ENCODE results near the gene CCDC32. TPM values are rescaled to one million over a fixed set of nuclear protein-coding genes. Genes with fewer than 3 reads are reported as not detected.
"Not testable (repeated sequence)": the region's sequence is repeated elsewhere in the genome, so short reads cannot be mapped to it uniquely, and the experiment has no call there.

The CCDC32 gene
- polyA plus RNA-seq, 1 donor: 36.0 TPM

- Histone ChIP-seq H3K9me3 (ENCODE audit: control insufficient read depth, low read depth, low read length) (no peaks in the 10 kb centered on the region), H3K4me3 (ENCODE audit: low read length) (peak overlapping the region; percentile 78), H3K27ac (ENCODE audit: low read length) (peak overlapping the region; percentile 89), H3K27me3 (ENCODE audit: control insufficient read depth, insufficient read depth, low read length) (no peaks in the 10 kb centered on the region), H3K4me1 (ENCODE audit: control insufficient read depth, insufficient read depth, low read length) (peaks cover 9% of the 10 kb centered on the region), H3K36me3 (ENCODE audit: control insufficient read depth, insufficient read depth, low read length) (no peaks in the 10 kb centered on the region)
- no CpG with 5 or more reads among the region's 31 CpGs for WGBS (ENCODE audit: insufficient coverage, low lambda C conversion rate)
- DNase-seq: peak in 1 of 2 donors; percentile 34
Measured at GRCh38 chr15:40594429-40594836, 29.6 kb upstream of the CCDC32 start.

- peak; percentile 96 to 98 for DNase-seq
- Histone ChIP-seq H3K27me3 (ENCODE audit: control insufficient read depth, insufficient read depth, low read length) (no peaks in the 10 kb centered on the region), H3K9me3 (ENCODE audit: control insufficient read depth, low read depth, low read length) (no peaks in the 10 kb centered on the region), H3K4me3 (ENCODE audit: low read length) (peak within 1 kb of the TSS; percentile 78), H3K4me1 (ENCODE audit: control insufficient read depth, insufficient read depth, low read length) (peaks cover 9% of the 10 kb centered on the region), H3K36me3 (ENCODE audit: control insufficient read depth, insufficient read depth, low read length) (no peaks in the 10 kb centered on the region), H3K27ac (ENCODE audit: low read length) (peak within 1 kb of the TSS; percentile 89)
- WGBS (ENCODE audit: insufficient coverage, low lambda C conversion rate): 16% methylated on average over 7 of the region's 41 CpGs
Measured at GRCh38 chr15:40593588-40594428, 29.0 kb upstream of the CCDC32 start, which contains the start of gene KNL1. Gene KNL1, plus strand, starts transcription at chr15:40594249. Its CDS starts 8,683 bp downstream, at chr15:40602932.

DNA sequence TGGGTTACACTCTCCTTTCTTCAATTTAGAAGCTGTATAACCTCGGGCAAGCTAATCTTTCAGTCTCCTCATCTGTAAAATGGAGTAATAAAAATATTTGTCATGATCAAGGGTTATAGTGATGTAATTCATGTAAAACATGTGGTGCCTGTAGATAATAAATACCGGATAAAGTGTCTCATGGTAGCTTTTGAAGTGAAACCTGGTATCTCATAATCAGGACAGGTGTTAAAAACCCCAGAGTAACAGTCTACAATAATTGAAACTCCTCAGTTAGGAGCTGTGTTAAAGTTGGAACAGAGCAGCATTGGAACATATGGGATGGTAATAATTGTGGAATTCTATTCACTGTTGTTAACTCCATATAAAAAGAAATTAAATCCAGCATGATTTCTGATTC, 28.3 kb upstream of the CCDC32 start:
- peak in 1 of 2 donors; percentile 44 for DNase-seq
- H3K4me3 ChIP-seq (ENCODE audit: low read length): no peak overlapping the region
- no peaks in the 10 kb centered on the region for H3K36me3 ChIP-seq (ENCODE audit: control insufficient read depth, insufficient read depth, low read length)
- WGBS (ENCODE audit: insufficient coverage, low lambda C conversion rate): 0% methylated on average over 1 of the region's 2 CpGs
- H3K27me3 ChIP-seq (ENCODE audit: control insufficient read depth, insufficient read depth, low read length): no peaks in the 10 kb centered on the region
- H3K4me1 ChIP-seq (ENCODE audit: control insufficient read depth, insufficient read depth, low read length): peaks cover 9% of the 10 kb centered on the region
- peak overlapping the region; percentile 9 for H3K27ac ChIP-seq (ENCODE audit: low read length)
- H3K9me3 ChIP-seq (ENCODE audit: control insufficient read depth, low read depth, low read length): no peaks in the 10 kb centered on the region

- Histone ChIP-seq H3K4me3 (ENCODE audit: low read length) (peak overlapping the region; percentile 17), H3K4me1 (ENCODE audit: control insufficient read depth, insufficient read depth, low read length) (peaks cover 9% of the 10 kb centered on the region), H3K36me3 (ENCODE audit: control insufficient read depth, insufficient read depth, low read length) (no peaks in the 10 kb centered on the region), H3K27me3 (ENCODE audit: control insufficient read depth, insufficient read depth, low read length) (no peaks in the 10 kb centered on the region), H3K27ac (ENCODE audit: low read length) (peak overlapping the region; percentile 65), H3K9me3 (ENCODE audit: control insufficient read depth, low read depth, low read length) (no peaks in the 10 kb centered on the region)
- no CpG with 5 or more reads among the region's 8 CpGs for WGBS (ENCODE audit: insufficient coverage, low lambda C conversion rate)
- DNase-seq: peak; percentile 14 to 62
Measured at GRCh38 chr15:40591389-40591788, 26.5 kb upstream of the CCDC32 start.

GRCh38 chr15:40590667-40591050, 25.8 kb upstream of the CCDC32 start:
- WGBS (ENCODE audit: insufficient coverage, low lambda C conversion rate): no CpG with 5 or more reads among the region's 12 CpGs
- Histone ChIP-seq H3K4me3 (ENCODE audit: low read length) (peak overlapping the region; percentile 27), H3K27me3 (ENCODE audit: control insufficient read depth, insufficient read depth, low read length) (no peaks in the 10 kb centered on the region), H3K27ac (ENCODE audit: low read length) (peak overlapping the region; percentile 65), H3K36me3 (ENCODE audit: control insufficient read depth, insufficient read depth, low read length) (no peaks in the 10 kb centered on the region), H3K9me3 (ENCODE audit: control insufficient read depth, low read depth, low read length) (no peaks in the 10 kb centered on the region), H3K4me1 (ENCODE audit: control insufficient read depth, insufficient read depth, low read length) (peaks cover 9% of the 10 kb centered on the region)
- DNase-seq: peak in 1 of 2 donors; percentile 64

DNA sequence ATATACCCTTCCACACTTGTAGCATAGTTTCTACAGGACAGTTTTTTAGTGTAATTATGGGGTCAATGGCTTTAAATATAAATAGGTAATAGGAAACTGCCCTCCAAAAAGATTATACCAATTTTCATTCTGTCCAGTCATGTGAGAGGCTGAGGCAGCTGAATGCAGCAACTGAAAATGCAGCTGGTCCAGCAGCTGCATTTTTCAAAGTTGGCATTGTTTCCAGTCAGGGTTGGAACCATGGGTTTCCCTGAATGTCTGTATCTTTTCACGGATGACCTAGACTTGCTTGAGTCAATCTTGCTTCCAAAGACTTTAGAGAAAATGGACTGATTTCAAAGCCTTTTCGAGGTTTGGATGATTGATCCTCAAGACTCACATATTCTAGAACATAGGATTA, 19.3 kb upstream of the CCDC32 start:
- DNase-seq: no peak
- no peaks in the 10 kb centered on the region for H3K9me3 ChIP-seq (ENCODE audit: control insufficient read depth, low read depth, low read length)
- no peak overlapping the region for H3K4me3 ChIP-seq (ENCODE audit: low read length)
- no peaks in the 10 kb centered on the region for H3K36me3 ChIP-seq (ENCODE audit: control insufficient read depth, insufficient read depth, low read length)
- H3K27ac ChIP-seq (ENCODE audit: low read length): no peak overlapping the region
- H3K4me1 ChIP-seq (ENCODE audit: control insufficient read depth, insufficient read depth, low read length): no peaks in the 10 kb centered on the region
- no peaks in the 10 kb centered on the region for H3K27me3 ChIP-seq (ENCODE audit: control insufficient read depth, insufficient read depth, low read length)
- 100% methylated on average over 1 of the region's 2 CpGs for WGBS (ENCODE audit: insufficient coverage, low lambda C conversion rate)

DNA sequence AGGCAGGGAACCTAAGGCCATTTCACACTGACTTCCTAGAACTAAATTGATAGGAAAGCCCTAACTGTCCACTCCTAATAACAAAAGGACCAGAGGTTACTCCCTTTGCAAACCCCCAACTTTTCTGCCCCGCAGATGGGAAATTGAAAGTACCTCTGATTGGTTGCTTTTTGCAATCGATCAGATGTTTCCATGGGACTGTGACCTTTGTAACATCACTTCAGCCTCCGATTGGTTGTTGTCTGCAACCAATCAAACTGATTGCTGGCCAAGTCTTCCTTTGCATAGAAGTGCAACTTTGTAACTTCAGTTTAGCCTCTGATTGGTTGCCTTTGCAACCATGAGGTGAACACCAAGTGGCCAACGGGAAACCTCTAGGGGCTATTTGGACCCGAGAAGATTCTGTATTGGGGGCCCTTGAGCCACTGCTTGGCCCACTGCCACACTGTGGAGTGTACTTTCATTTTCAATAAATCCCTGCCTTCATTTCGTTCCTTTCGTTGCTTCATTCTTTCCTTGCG, 17.9 kb upstream of the CCDC32 start:
- peak overlapping the region; percentile 28 for H3K4me3 ChIP-seq (ENCODE audit: low read length)
- 100% methylated on average over 1 of the region's 8 CpGs for WGBS (ENCODE audit: insufficient coverage, low lambda C conversion rate)
- no peak overlapping the region for H3K27ac ChIP-seq (ENCODE audit: low read length)
- H3K36me3 ChIP-seq (ENCODE audit: control insufficient read depth, insufficient read depth, low read length): no peaks in the 10 kb centered on the region
- no peaks in the 10 kb centered on the region for H3K9me3 ChIP-seq (ENCODE audit: control insufficient read depth, low read depth, low read length)
- no peaks in the 10 kb centered on the region for H3K27me3 ChIP-seq (ENCODE audit: control insufficient read depth, insufficient read depth, low read length)
- peak in 1 of 2 donors; percentile 24 for DNase-seq
- no peaks in the 10 kb centered on the region for H3K4me1 ChIP-seq (ENCODE audit: control insufficient read depth, insufficient read depth, low read length)

GRCh38 chr15:40581796-40582195, 17.0 kb upstream of the CCDC32 start:
- not testable (repeated sequence) for H3K9me3 ChIP-seq (ENCODE audit: control insufficient read depth, low read depth, low read length); H3K27ac ChIP-seq (ENCODE audit: low read length); DNase-seq; H3K36me3 ChIP-seq (ENCODE audit: control insufficient read depth, insufficient read depth, low read length); H3K4me3 ChIP-seq (ENCODE audit: low read length); H3K27me3 ChIP-seq (ENCODE audit: control insufficient read depth, insufficient read depth, low read length); H3K4me1 ChIP-seq (ENCODE audit: control insufficient read depth, insufficient read depth, low read length)
- WGBS (ENCODE audit: insufficient coverage, low lambda C conversion rate): no CpG with 5 or more reads among the region's 2 CpGs

DNA sequence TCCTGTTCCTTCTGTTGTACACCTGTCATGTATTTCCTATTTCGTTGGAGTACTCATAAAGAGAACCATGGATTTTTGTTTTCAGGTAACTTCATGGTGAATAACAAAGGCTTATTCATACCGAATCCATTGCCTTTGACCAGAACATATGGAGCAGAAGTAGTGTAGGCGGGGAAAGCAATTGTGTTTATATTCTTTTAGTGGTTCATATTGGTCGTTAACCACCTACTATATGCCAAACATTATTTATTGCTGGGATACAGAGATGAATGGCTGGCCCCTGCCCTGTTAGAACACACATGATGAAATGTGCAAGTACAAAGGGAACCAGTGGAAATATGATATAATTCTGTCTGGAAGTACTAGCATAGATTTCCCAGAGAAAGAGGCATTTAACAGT, 14.1 kb upstream of the CCDC32 start:
- WGBS (ENCODE audit: insufficient coverage, low lambda C conversion rate): 57% methylated on average over 3 of the region's 4 CpGs
- H3K9me3 ChIP-seq (ENCODE audit: control insufficient read depth, low read depth, low read length): no peaks in the 10 kb centered on the region
- no peak overlapping the region for H3K4me3 ChIP-seq (ENCODE audit: low read length)
- DNase-seq: no peak
- peaks cover 6% of the 10 kb centered on the region for H3K36me3 ChIP-seq (ENCODE audit: control insufficient read depth, insufficient read depth, low read length)
- no peaks in the 10 kb centered on the region for H3K27me3 ChIP-seq (ENCODE audit: control insufficient read depth, insufficient read depth, low read length)
- H3K4me1 ChIP-seq (ENCODE audit: control insufficient read depth, insufficient read depth, low read length): no peaks in the 10 kb centered on the region
- H3K27ac ChIP-seq (ENCODE audit: low read length): no peak overlapping the region

GRCh38 chr15:40576914-40577313, 12.1 kb upstream of the CCDC32 start:
- not testable (repeated sequence) for DNase-seq; H3K4me1 ChIP-seq (ENCODE audit: control insufficient read depth, insufficient read depth, low read length); H3K27me3 ChIP-seq (ENCODE audit: control insufficient read depth, insufficient read depth, low read length); H3K4me3 ChIP-seq (ENCODE audit: low read length); H3K9me3 ChIP-seq (ENCODE audit: control insufficient read depth, low read depth, low read length); H3K27ac ChIP-seq (ENCODE audit: low read length)
- no CpG with 5 or more reads among the region's 5 CpGs for WGBS (ENCODE audit: insufficient coverage, low lambda C conversion rate)
- peaks cover 13% of the 10 kb centered on the region for H3K36me3 ChIP-seq (ENCODE audit: control insufficient read depth, insufficient read depth, low read length)
